NCI-H1092 (cell line): Measurements from ENCODE around the gene WDR41.
"Not testable (repeated sequence)": the region's sequence is repeated elsewhere in the genome, so short reads cannot be mapped to it uniquely, and the experiment has no call there.

Experiments
- DNase-seq: peaks from one replicate; lab custom pipeline; 2025; lab: John Stamatoyannopoulos, UW

The WDR41 gene, protein sequence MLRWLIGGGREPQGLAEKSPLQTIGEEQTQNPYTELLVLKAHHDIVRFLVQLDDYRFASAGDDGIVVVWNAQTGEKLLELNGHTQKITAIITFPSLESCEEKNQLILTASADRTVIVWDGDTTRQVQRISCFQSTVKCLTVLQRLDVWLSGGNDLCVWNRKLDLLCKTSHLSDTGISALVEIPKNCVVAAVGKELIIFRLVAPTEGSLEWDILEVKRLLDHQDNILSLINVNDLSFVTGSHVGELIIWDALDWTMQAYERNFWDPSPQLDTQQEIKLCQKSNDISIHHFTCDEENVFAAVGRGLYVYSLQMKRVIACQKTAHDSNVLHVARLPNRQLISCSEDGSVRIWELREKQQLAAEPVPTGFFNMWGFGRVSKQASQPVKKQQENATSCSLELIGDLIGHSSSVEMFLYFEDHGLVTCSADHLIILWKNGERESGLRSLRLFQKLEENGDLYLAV

DNA sequence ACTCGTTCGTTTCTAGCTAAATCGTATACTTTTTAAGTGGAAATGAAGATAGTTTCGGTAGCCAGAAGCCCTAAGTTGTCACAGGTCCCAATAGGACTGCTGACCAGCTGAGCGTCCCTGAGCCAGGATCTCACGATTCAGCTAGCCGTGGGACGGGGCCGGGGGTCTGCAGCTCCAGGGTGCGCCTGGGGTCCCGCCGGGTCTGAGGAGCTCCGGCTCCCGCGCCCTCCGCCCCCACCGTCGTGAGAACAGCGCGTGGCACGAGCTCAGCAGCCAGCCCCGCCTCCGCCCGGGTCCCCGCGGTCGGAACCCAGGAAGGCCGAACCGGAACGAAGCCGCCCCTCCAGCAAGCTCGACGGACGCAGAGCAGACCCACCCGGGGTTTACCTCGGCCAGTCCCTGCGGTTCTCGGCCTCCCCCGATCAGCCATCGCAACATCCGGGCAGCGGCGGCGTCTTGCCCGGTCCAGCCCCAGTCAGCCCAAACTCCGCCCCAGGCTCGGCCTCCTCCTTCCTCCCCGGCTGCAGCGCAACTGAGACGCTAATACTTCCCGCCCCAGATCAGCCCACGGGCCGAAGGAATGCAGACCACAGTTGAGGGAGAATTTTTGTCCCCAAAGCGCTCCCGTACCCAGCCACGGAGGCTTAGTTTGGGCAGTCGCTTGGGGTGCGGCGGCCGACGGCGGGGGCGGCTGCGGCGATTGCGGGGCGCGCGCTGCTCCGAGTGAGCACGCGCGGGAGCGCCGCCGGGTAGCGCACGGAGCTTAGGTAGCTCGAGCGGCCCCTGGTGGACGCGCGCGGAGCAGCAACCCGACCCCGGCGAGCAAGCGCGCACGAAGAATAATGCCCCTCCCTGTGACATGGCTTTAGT is at the start of gene WDR41:
Gene WDR41 (minus strand): TSS at position 534 of the 870 bp plus-strand sequence. CDS start 96 bp downstream, at position 438.
- DNase-seq, result peak; percentile 58

DNA sequence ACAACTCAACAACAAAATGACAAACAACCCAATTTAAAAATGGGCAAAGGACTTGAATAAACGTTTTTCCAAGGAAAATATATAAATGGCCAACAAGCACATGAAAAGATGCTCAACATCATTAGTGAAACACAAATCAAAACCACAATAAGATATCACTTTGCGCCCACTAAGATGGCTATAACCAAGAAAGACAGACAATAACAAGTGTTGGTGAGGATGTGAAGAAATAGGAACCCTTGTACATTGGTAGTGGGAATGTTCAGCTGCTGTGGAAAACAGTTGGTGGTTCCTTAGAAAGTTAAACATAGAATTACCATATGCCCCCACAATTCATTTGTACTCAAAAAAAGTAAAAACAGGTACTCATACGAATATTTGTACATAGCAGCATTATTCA is 39.2 kb upstream of the WDR41 start:
- no peak for DNase-seq

DNA sequence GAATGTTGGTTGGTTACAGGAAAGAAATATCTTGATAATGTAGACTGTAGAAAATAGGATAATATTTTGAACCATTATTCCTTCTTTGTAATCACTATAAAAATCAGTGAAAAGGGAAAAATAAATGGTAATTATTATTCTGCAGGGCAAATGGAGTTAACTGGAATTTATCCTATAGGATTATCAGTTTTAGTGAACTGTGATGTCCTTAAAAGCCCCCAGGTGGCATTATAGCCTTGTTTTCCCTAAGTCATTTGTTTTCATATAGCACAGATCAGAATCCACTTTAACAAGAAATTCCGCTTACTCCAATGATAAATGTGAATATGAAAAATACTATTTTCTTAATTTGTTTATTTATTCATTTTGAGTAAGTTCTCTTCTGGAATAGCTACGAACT is 26.2 kb upstream of the WDR41 start:
- peak; percentile 0 for DNase-seq

DNA sequence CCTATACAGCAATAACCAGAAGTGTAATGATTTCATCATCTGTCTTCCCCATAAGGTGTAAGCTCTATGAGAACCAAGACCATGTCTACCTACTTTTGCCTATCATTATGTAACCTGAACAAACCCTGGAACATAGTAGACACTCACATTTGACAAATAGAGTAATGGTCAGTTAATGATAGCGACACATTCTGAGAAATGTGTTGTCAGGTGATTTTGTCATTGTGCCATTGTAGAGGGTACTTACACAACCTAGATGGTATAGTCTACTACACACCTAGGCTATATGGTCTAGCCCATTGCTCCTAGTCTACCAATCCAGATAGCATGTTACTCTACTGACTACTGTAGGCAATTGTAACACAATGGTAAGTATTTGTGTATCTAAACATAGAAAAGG is 22.3 kb upstream of the WDR41 start:
- no peak for DNase-seq

DNA sequence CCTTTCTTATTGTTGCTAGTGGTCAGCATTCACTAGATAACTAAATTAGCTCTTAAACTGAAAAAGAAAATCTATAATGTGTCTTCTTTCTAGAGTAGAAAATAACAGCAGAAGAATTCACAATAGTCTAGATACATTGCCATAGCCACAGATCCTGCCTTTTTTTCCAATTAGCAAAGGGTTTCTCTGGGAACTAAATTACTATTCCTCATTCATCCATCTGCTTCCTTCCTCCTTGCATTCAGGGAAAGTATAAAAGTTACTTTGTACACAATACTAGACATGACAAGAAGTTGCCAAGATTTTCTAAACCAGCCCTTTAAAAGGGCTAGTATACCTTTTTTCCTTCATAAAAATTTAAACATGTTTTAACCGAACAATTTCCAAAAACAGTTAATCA is 21.2 kb upstream of the WDR41 start:
- no peak for DNase-seq

DNA sequence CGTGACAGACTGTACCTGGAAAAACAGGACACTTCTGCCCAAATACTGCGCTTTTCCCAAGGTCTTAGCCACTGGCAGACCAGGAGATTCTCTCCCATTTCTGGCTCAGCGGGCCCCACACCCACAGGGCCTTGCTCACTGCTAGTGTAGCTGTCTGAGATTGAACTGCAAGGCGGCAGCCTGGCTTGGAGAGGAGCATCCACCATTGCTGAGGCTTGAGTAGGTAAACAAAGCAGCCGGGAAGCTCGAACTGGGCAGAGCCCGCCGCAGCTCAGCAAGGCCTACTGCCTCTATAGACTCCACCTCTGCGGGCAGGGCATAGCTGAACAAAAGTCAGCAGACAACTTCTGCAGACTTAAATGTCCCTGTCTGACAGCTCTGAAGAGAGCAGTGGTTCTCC is 9.0 kb upstream of the WDR41 start:
- DNase-seq, result not testable (repeated sequence)

DNA sequence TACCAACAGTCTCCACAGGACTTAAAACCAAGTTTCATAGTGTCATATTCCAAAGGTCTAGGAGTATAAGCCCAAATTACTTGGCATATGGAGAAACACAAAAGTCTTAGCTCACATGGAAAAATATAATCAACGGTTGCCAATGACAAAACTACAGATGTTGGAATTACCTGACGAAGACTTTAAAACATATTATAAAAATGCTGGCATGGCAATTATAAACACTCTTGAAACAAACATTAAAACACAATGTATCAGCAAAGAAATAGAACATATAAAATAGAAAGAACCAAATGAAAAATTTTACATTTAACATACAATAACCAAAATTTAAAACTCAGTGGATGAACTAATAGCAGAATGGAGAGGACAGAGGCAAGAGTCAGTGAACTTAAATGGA is 7.9 kb upstream of the WDR41 start:
- no peak for DNase-seq

DNA sequence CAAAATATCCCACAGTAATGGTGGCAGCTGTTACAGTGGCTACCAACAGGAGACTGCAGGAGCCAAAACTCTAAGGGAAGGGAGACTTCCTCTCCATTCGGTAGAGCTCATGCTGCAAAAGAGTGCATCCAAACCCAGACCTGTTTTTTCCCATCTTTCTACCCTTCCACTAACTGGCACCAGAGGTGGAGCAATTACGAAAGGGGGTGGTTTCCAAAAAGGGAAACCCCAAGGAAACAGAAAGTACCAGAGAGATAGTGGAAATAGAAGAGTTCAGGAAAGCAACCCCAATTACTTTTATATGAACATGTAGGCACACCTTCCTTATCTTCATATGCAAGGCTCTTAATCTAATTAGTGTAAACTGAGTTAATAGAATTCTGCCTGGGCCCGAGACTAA is 7.3 kb upstream of the WDR41 start:
- no peak for DNase-seq

DNA sequence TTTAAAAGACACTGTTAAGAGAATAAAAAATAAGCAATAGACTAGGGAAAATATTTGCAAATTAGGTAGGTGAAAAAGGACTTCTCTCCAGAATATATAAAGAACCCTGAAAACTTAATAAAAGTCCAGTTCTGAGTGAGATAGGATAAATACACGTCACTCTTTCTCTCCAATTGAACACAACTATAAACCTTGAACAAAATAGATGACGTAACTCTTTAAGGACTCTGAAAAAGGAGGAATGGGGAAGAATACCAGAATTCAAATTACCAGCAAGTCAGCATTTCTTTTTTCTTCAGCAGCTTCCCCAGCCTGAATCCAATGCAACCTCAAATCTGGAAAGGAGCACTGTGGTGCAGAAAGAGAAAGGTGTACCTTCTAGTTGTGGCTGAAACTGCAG is 6.8 kb upstream of the WDR41 start:
- no peak for DNase-seq

DNA sequence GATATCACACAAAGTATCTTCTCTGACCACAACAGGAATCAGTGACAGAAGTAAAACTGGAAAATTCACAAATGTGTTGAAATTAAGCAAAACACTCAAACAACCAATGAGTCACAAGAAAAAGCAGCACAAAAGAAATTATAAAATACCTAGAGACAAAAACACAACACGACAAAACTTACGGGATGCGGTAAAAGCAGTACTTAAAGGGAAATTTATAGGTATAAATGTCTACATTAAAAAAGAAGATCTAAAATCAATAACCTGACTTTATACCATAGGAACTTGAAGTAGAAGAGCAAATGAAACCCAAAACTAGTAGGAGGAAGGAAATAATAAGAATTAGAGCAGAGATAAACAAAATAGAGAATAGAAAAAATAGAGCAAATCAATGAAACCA is 2.8 kb upstream of the WDR41 start:
- no peak for DNase-seq

DNA sequence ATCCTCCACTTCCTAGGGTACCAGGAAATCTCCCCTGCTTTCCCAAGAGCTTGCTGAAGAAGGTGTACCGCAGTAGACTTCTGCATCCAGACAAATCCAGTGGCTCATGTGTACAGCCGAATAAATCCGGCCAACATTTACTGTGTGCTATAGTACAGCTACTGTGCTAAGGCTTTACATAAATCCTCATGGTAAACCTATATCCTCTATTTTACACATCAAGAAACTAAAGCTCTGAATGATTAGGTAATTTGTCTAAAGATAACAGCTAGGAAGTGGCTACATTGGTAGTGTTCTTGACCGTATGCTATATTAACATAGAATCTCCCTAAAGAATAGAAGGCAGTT is 511 bp upstream of the WDR41 start:
- no peak for DNase-seq

DNA sequence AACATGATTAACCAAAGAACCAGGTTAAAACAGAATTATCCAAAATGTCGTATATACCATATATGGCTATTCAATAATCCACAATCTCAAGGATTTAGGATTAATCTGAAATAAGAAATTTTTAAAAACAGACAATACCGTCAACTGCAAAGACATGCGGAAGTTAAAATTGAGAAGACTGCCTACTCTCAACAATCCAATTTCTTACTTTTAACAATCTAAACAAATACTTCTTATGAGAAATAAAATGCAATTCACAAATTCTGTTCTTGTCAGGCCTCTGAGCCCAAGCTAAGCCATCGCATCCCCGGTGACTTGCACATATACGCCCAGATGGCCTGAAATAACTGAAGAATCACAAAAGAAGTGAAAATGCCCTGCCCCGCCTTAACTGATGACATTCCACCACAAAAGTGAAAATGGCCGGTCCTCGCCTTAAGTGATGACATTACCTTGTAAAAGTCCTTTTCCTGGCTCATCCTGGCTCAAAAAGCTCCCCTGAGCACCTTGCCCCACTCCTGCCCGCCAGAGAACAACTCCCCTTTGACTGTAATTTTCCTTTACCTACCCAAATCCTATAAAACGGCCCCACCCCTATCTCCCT is 1.3 kb downstream of the WDR41 start:
- not testable (repeated sequence) for DNase-seq

DNA sequence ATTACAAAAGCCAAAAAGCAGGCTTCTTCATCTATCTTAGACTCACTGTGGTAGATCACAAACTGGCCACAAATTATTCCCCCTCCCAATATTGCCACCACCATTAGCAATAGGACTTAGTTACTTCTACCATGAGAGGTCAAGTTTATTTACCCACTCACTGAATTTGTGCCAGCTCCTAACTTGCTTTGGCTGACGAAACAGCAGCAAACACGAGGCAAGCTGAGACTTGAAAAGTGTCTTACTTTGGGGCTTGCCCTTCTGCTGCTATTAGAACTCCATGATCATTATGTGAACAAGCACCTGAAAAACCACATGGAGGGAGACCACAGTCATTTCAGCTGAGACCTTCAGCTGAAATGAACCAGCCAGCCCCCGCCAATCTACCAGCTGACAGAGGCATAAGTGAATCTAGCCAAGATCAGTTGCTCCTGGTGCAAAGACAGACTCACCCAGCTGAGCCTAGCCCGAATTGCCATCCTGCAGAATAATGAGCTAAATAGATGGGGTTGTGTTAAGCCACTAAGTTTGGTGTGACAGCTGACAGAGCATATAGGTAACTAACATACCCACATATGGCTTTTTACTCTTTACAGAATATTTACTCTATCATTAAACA is 5.7 kb downstream of the WDR41 start:
- no peak for DNase-seq

DNA sequence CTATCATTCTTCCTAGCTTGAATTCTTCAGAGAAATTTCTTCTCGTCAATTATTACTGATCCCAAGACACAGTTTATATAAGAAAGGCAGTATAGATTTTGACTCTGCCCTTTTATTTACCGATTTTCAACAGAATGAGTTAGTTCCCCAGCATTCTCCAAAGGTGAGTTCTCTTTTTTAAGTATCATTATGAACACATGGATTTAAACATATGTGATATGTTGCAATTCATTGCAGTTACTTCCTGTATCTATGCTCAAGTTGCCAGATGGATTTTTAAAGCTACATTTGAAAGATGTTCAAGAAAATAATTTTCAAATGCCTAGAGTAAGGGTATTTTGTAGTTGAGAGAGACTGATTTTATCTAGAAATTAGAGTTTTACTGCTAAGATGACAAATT is 8.4 kb downstream of the WDR41 start:
- DNase-seq, result no peak

DNA sequence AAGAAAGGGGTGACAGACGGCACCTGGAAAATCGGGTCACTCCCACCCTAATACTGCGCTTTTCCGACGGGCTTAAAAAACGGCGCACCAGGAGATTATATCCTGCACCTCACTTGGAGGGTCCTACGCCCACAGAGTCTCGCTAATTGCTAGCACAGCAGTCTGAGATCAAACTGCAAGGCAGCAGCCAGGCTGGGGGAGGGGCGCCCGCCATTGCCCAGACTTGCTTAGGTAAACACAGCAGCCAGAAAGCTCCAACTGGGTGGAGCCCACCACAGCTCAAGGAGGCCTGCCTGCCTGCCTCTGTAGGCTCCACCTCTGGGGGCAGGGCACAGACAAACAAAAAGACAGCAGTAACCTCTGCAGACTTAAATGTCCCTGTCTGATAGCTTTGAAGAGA is 17.1 kb downstream of the WDR41 start:
- DNase-seq, result not testable (repeated sequence)

DNA sequence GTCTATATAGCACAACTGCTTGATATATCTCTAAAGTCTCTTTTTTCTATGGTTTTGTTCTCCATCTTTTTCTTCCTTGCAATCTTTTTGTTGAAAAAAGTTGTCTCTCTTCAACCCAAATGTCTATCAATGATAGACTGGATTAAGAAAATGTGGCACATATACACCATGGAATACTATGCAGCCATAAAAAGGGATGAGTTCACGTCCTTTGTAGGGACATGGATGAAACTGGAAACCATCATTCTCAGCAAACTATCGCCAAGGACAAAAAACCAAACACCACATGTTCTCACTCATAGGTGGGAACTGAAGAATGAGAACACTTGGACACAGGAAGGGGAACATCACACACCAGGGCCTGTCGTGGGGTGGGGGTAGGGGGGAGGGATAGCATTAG is 23.2 kb downstream of the WDR41 start:
- DNase-seq, result not testable (repeated sequence)

DNA sequence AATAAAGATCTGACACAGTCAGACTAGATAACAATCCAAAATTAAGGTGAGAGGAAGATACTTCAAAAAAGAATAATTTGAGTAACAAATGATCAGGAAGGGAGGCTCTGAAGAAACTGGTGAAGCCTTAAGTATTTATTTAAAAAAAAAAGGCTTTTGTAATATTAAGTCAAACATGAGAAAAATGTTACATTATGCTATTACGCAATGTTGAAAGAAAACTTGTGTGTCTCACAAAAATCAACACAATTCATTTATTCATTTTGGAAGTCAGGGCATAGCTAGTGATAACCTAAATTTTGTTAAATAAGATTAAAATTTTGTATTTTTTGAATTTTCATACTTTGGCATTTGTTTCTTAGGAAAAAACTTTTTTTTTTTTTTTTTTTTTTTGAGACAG is 28.2 kb downstream of the WDR41 start:
- no peak for DNase-seq

DNA sequence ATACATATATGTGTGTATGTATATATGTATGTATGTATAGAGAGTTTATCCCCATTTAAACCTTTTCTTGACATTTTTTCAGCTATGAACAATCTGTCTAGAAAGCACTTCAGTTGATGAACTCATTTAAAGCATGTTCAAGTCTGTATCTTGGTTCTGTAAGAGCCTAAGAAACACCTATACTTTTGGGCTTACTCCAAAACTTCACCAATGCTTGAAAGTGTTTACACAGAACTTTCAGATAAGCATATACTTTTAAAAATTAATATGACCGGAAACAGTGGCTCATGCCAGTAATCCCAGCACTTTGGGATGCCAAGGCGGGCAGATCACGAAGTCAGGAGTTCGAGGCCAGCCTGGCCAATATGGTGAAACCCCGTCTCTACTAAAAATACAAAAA is 30.8 kb downstream of the WDR41 start:
- DNase-seq, result no peak

DNA sequence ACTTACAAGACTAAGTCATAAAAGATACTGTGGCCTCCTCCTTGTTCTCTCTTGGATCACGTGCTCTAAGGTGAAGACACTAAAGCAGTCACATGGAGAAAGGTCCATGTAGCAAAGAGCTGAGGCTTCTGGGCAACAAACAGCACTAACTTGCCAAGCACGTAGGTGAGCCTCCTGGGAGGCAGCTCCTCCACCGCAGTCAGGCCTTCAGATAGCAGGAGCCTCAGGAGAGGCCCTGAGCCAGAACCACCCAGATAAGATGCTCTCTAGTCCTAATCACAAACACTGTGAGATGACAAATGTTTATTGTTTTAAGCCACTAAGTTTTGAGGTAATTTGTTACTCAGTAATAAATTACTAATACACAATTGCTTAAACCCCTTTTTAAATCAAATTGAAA is 38.0 kb downstream of the WDR41 start:
- no peak for DNase-seq

DNA sequence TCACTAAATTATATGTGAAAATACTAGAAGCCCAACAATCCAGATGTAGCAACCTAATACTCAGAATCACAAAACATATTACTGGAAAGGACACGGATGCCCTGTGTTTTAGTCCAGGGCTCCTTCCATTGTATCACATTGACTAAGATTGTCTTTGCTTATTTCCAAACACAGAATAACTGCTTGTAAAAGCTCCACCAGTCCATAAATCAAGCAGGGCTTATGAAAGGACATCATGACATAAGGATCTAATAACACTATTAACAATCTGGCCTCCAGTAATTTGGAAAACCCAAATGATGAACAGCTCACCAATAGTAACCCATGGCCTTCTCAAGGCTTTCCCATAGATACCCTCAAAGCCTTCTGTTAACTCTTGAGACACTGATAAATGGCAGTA is 39.8 kb downstream of the WDR41 start:
- DNase-seq, result no peak

DNA sequence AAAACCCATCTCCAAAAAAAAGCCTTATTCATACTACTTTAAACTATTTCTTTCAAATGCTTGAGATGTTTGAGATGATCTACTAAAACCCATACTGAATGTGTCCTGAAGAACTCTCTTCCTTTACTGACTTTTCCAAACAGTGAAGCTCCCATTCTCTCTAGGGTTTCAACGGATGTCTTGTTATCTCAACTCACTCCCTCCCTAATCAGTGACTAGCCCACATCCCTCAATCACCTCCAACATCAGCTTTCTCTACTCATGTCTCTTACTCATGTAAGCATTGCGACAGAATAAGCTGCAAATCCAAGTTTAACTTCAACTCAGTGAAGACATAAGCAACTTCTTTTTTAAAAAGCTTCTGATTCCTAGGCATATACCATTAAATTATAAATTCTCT is 42.1 kb downstream of the WDR41 start:
- DNase-seq, result no peak

DNA sequence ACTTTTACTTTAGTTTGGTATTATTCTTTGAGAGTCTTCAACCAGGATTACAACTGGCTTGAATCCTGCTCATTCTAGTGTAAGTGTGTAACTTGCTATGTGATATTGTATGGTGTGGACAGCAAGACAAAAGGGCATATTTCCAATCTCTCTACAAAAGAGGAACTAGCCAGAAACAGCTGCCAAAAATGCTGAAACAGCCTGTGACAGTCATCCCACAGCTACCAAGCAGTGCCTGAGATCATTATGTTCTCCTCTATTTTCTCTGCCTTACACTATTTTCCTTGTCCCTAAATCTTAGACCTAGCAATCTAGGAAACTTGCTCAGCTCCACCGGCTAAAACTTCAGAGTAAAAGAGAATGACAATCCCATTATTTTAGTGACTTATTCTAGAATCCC is 42.8 kb downstream of the WDR41 start:
- DNase-seq, result no peak
